HepG2 (cell line): ENCODE results near the gene SLC2A14.

Experiments
- CBX2 ChIP-seq, 2 experiments: fragments of 200-600 bp in 1 of 2; sonication (generic); formaldehyde crosslinking in 1 of 2; IDR thresholded peaks; 2 replicates each; pipeline versions ENCODE4 v1.7.0 to v1.8.1; 2018 to 2022; ENCODE audit warnings: low read depth in 2 of 2, low read length in 1 of 2, mild to moderate bottlenecking in 1 of 2, missing genetic modification reagents in 1 of 2
- ELK4 ChIP-seq: sonication (generic); formaldehyde crosslinking; IDR thresholded peaks from 2 replicates; pipeline ENCODE4 v1.9.0; 2021; ENCODE audit warnings: missing genetic modification reagents, borderline replicate concordance
- FOXA1 ChIP-seq, 2 experiments: fragments of 450-650 bp in 1 of 2; sonication (generic) in 1 of 2; formaldehyde crosslinking in 1 of 2; IDR thresholded peaks; 2 replicates each; pipeline versions ENCODE4 v1.4.0 to v1.6.1; 2016 to 2020; ENCODE audit warnings: missing genetic modification reagents in 1 of 2
- MAFK ChIP-seq, 2 experiments: IDR thresholded peaks in 1 of 2; conservative IDR thresholded peaks in 1 of 2; 2 replicates each; pipeline ENCODE4 v1.6.1; 2011; ENCODE audit warnings: improper control_type of control experiment in 2 of 2, low read length in 2 of 2
- MYNN ChIP-seq: sonication (generic); formaldehyde crosslinking; IDR thresholded peaks from 2 replicates; pipeline ENCODE4 v1.4.0; 2020; ENCODE audit warnings: mild to moderate bottlenecking, low read depth, missing genetic modification reagents
- NFE2L1 ChIP-seq: sonication (generic); formaldehyde crosslinking; IDR thresholded peaks from 2 replicates; pipeline ENCODE4 v1.4.0; 2020; ENCODE audit warnings: missing genetic modification reagents, mild to moderate bottlenecking, borderline replicate concordance
- NFIC ChIP-seq: IDR thresholded peaks from 2 replicates; pipeline ENCODE4 v1.6.1; 2012; ENCODE audit warnings: mild to moderate bottlenecking, low read length, inconsistent platforms
- PBX2 ChIP-seq: IDR thresholded peaks from 2 replicates; pipeline ENCODE4 v1.6.1; 2016; ENCODE audit warnings: control low read depth
- POLR2AphosphoS5 ChIP-seq: IDR thresholded peaks from 2 replicates; pipeline ENCODE4 v1.6.1; 2012; ENCODE audit warnings: low read depth, low read length
- SP1 ChIP-seq, 2 experiments: fragments of 450-650 bp in 1 of 2; sonication (generic) in 1 of 2; formaldehyde crosslinking in 1 of 2; IDR thresholded peaks; 2 replicates each; pipeline versions ENCODE4 v1.4.0 to v1.6.1; 2016 to 2020; ENCODE audit warnings: missing genetic modification reagents in 1 of 2
- SP2 ChIP-seq: sonication (generic); formaldehyde crosslinking; IDR thresholded peaks from 2 replicates; pipeline ENCODE4 v1.5.1; 2020; ENCODE audit warnings: mild to moderate bottlenecking, missing genetic modification reagents
- ZNF503 ChIP-seq: sonication (generic); formaldehyde crosslinking; IDR thresholded peaks from 2 replicates; pipeline ENCODE4 v1.4.0; 2020; ENCODE audit warnings: missing genetic modification reagents
- TF ChIP-seq, protein P1 (sequence below): sonication (generic); formaldehyde crosslinking; IDR thresholded peaks from 2 replicates; pipeline ENCODE4 v1.5.0; 2020; ENCODE audit warnings: mild to moderate bottlenecking, missing genetic modification reagents, moderate library complexity

DNA sequence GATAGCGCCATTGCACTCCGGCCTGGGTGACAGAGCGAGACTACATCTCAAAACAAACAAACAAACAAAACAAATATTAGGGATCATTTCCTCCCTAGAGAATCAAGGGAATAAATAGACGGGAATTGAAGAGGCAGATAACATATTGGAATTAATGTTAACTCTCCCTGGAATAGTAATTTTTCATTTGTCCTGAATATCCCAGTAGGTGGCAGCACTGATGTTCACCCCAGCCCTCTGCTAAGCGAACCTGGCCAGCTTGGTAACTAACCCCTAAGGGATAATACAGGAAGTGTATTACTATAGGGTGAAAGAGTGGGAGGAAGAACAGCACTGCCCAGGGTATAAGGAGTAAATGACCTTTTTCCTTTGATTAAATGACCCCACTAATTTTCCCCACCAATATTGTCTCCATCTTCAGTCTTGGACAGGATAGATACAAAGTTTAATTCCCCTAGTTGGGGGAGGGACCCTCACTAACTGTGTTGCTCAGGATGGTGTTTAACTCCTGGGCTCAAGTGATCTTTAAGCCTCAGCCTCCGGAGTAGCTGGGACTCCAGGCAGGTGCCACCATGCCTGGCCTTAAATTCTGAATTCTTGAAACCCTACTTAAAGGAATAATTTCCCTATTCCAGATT is 40.5 kb downstream of the SLC2A14 start:
- TF ChIP-seq ELK4 (CRISPR knock-in tag): no peak
- no peak for TF ChIP-seq NFIC
- TF ChIP-seq, protein P1, sequence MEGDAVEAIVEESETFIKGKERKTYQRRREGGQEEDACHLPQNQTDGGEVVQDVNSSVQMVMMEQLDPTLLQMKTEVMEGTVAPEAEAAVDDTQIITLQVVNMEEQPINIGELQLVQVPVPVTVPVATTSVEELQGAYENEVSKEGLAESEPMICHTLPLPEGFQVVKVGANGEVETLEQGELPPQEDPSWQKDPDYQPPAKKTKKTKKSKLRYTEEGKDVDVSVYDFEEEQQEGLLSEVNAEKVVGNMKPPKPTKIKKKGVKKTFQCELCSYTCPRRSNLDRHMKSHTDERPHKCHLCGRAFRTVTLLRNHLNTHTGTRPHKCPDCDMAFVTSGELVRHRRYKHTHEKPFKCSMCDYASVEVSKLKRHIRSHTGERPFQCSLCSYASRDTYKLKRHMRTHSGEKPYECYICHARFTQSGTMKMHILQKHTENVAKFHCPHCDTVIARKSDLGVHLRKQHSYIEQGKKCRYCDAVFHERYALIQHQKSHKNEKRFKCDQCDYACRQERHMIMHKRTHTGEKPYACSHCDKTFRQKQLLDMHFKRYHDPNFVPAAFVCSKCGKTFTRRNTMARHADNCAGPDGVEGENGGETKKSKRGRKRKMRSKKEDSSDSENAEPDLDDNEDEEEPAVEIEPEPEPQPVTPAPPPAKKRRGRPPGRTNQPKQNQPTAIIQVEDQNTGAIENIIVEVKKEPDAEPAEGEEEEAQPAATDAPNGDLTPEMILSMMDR (CRISPR knock-in tag): peak; percentile 62
- TF ChIP-seq MYNN (CRISPR knock-in tag): no peak
- TF ChIP-seq FOXA1 (IDR thresholded peaks at IDR 0.05): no peak
- no peak for TF ChIP-seq FOXA1 (CRISPR knock-in tag; IDR thresholded peaks at IDR 0.05)
- no peak for TF ChIP-seq NFE2L1 (CRISPR knock-in tag)
- TF ChIP-seq MAFK (conservative IDR thresholded peaks at IDR 0.05 in 1 of 2, IDR thresholded peaks at IDR 0.05 in 1 of 2; ENCODE audit: low read length in 2 of 2): no peak
- no peak for TF ChIP-seq PBX2 (CRISPR knock-in tag)
- TF ChIP-seq ZNF503 (CRISPR knock-in tag): no peak
- no peak for TF ChIP-seq SP2 (CRISPR knock-in tag)
- no peak for TF ChIP-seq POLR2AphosphoS5
- TF ChIP-seq SP1 (IDR thresholded peaks at IDR 0.05): no peak
- no peak for TF ChIP-seq SP1 (CRISPR knock-in tag; IDR thresholded peaks at IDR 0.05)
- no peak for TF ChIP-seq CBX2 (IDR thresholded peaks at IDR 0.05; ENCODE audit: low read depth, low read length)
- no peak for TF ChIP-seq CBX2 (CRISPR knock-in tag; IDR thresholded peaks at IDR 0.05; ENCODE audit: low read depth)
